GM12878 (cell line): ENCODE measurements around the gene PTPRD. TPM values are rescaled to one million over a fixed set of nuclear protein-coding genes. Genes with fewer than 3 reads are reported as not detected.

Experiments used
- ATAC-seq: fragments of 200-7000 bp; cut with Tn5 transposase; 3 replicates; pipeline ENCODE4 v1.9.1; 2020; ENCODE audit warnings: mild to moderate bottlenecking, moderate library complexity
- BruUV-seq: library from RNA; stranded (reverse); fragments of 400-500 nt; replicated peaks from 2 replicates; lab custom pipeline; 2021; lab: Mats Ljungman, UMichigan
- CTCF ChIA-PET: fragments of 300-600 bp; sonication (Branson Sonifier 250); formaldehyde crosslinking; extraction: SDS; loops from one replicate; lab custom pipeline; 2021; ENCODE audit warnings: inconsistent platforms; lab: Yijun Ruan, JAX
- POLR2A ChIA-PET: fragments of 350-600 bp; formaldehyde crosslinking; extraction: SDS; loops from one replicate; lab custom pipeline; 2021; ENCODE audit warnings: inconsistent platforms; lab: Charles Lee
- RAD21 ChIA-PET: fragments of 300-600 bp; sonication (Branson Sonifier 250); formaldehyde crosslinking; loops from one replicate; lab custom pipeline; 2023; ENCODE audit warnings: antibody characterized with exemption; ENCODE audit not compliant: unreplicated experiment; lab: Charles Lee
- SMC1A ChIA-PET: fragments of 300-600 bp; sonication (Branson Sonifier 250); formaldehyde crosslinking; loops from one replicate; lab custom pipeline; 2023; ENCODE audit not compliant: unreplicated experiment, uncharacterized antibody; lab: Charles Lee
- DNase-seq: peaks from one replicate; pipeline ENCODE4 v3.0.0-alpha.2; 2011; ENCODE audit warnings: low read depth, low spot score
- FAIRE-seq: peaks from 3 replicates; lab custom pipeline; 2011; peaks lifted over from hg19 to GRCh38; lab: Jason Lieb, UNC
- H2AFZ ChIP-seq: 2 replicates; pipeline ENCODE4 v1.6.0; 2011; ENCODE audit warnings: low read depth, low read length, control low read depth; ENCODE audit not compliant: control insufficient read depth
- H3K27ac ChIP-seq: 2 replicates; pipeline ENCODE4 v1.5.1; 2011; ENCODE audit warnings: control low read depth; ENCODE audit not compliant: control insufficient read depth, insufficient read depth
- H3K27me3 ChIP-seq, 2 experiments: replicated peaks in 1 of 2; 2 replicates each; pipeline versions ENCODE4 v1.6.0 to v1.6.1; 2011; ENCODE audit warnings: low read length in 1 of 2; ENCODE audit not compliant: control insufficient read depth in 2 of 2, insufficient read depth in 2 of 2
- H3K36me3 ChIP-seq, 2 experiments: 2 replicates each; pipeline ENCODE4 v1.5.1; 2011; ENCODE audit warnings: low read length in 1 of 2; ENCODE audit not compliant: control insufficient read depth in 2 of 2, insufficient read depth in 2 of 2
- H3K4me1 ChIP-seq: 2 replicates; pipeline ENCODE4 v1.6.1; 2011; ENCODE audit warnings: mild to moderate bottlenecking, low read length, moderate library complexity, mixed read lengths; ENCODE audit not compliant: control insufficient read depth, insufficient read depth
- H3K4me2 ChIP-seq: 2 replicates; pipeline ENCODE4 v1.6.0; 2011; ENCODE audit warnings: control low read depth; ENCODE audit not compliant: control insufficient read depth, insufficient read depth
- H3K4me3 ChIP-seq: fragments of 200-600 bp; sonication (generic); 2 replicates; pipeline ENCODE4 v1.5.1; 2016
- H3K79me2 ChIP-seq: 2 replicates; pipeline ENCODE4 v1.6.0; 2011; ENCODE audit warnings: low read length; ENCODE audit not compliant: control insufficient read depth, insufficient read depth
- H3K9ac ChIP-seq: 2 replicates; pipeline ENCODE4 v1.8.0; 2011; ENCODE audit warnings: low read length, control low read depth, mixed read lengths; ENCODE audit not compliant: control insufficient read depth, insufficient read depth
- H3K9me3 ChIP-seq: replicated peaks from 3 replicates; pipeline ENCODE4 v1.5.1; 2011; ENCODE audit warnings: mild to moderate bottlenecking, low read length; ENCODE audit not compliant: control insufficient read depth, insufficient read depth
- H4K20me1 ChIP-seq: 2 replicates; pipeline ENCODE4 v1.6.0; 2011; ENCODE audit not compliant: control insufficient read depth, insufficient read depth
- ASH2L ChIP-seq: fragments of 300-600, 200-600 bp; sonication (generic); IDR thresholded peaks from 2 replicates; pipeline ENCODE4 v1.6.1; 2017; ENCODE audit warnings: low read depth, mild to moderate bottlenecking, borderline replicate concordance
- BMI1 ChIP-seq: fragments of 450-650 bp; IDR thresholded peaks from 2 replicates; pipeline ENCODE4 v1.6.1; 2016; ENCODE audit warnings: mild to moderate bottlenecking, moderate library complexity, borderline replicate concordance
- IKZF2 ChIP-seq, 2 experiments: fragments of 450-650 bp; IDR thresholded peaks; 2 replicates each; pipeline ENCODE4 v1.6.1; 2017; ENCODE audit warnings: mild to moderate bottlenecking in 2 of 2, moderate library complexity in 2 of 2
- JUNB ChIP-seq: IDR thresholded peaks from 2 replicates; pipeline ENCODE4 v1.6.1; 2016; ENCODE audit warnings: antibody characterized with exemption, mild to moderate bottlenecking
- MTA2 ChIP-seq: fragments of 450-650 bp; IDR thresholded peaks from 2 replicates; pipeline ENCODE4 v1.6.1; 2016; ENCODE audit warnings: low read depth, mild to moderate bottlenecking, moderate library complexity
- MTA3 ChIP-seq: IDR thresholded peaks from 2 replicates; pipeline ENCODE4 v1.6.1; 2012; ENCODE audit warnings: low read length, inconsistent platforms, borderline replicate concordance
- NFYB ChIP-seq: IDR thresholded peaks from 2 replicates; pipeline ENCODE4 v1.6.1; 2011; ENCODE audit warnings: low read depth, mild to moderate bottlenecking, low read length, improper control_type of control experiment, moderate library complexity; ENCODE audit not compliant: insufficient read depth
- POU2F2 ChIP-seq: IDR thresholded peaks from 3 replicates; pipeline ENCODE4 v1.6.1; 2011; ENCODE audit warnings: low read depth, mild to moderate bottlenecking, low read length, borderline replicate concordance
- SMAD5 ChIP-seq: IDR thresholded peaks from 2 replicates; pipeline ENCODE4 v1.6.1; 2016; ENCODE audit warnings: antibody characterized with exemption, low read depth
- SPI1 ChIP-seq: IDR thresholded peaks from 2 replicates; pipeline ENCODE4 v1.6.1; 2011; ENCODE audit warnings: low read depth, mild to moderate bottlenecking, low read length, moderate library complexity, borderline replicate concordance; ENCODE audit not compliant: insufficient read depth
- SUPT20H ChIP-seq: IDR thresholded peaks from 2 replicates; pipeline ENCODE4 v1.6.1; 2011; ENCODE audit warnings: low read depth, mild to moderate bottlenecking, low read length, moderate library complexity, borderline replicate concordance; ENCODE audit not compliant: control insufficient read depth
- WRNIP1 ChIP-seq: IDR thresholded peaks from 2 replicates; pipeline ENCODE4 v1.6.1; 2011; ENCODE audit warnings: low read depth, low read length, improper control_type of control experiment, borderline replicate concordance
- ZNF24 ChIP-seq: fragments of 450-650 bp; IDR thresholded peaks from 2 replicates; pipeline ENCODE4 v1.6.1; 2017; ENCODE audit warnings: antibody characterized with exemption, mild to moderate bottlenecking
- ZSCAN29 ChIP-seq: fragments of 450-650 bp; IDR thresholded peaks from 2 replicates; pipeline ENCODE4 v1.6.1; 2017; ENCODE audit warnings: mild to moderate bottlenecking, moderate library complexity
- WGBS: methylation state at CpG from one replicate; pipeline ENCODE4 v1.1.6; 2016; ENCODE audit warnings: low lambda C conversion rate; ENCODE audit not compliant: insufficient replicate concordance, insufficient coverage; ENCODE audit errors: missing lambda C conversion rate; 5-methylcytosine and 5-hydroxymethylcytosine counted together
- in situ Hi-C: fragments of 300-500 bp; cut with MboI; formaldehyde crosslinking; loops from 9 replicates; pipeline ENCODE4 v1.14.3; 2018; ENCODE audit warnings: mixed read lengths
- intact Hi-C: fragments of 100-400 bp; cut with micrococcal nuclease; formaldehyde crosslinking; loops from one replicate; pipeline ENCODE4 v1.14.2; 2022; ENCODE audit not compliant: unreplicated experiment
- polyA plus RNA-seq, 11 experiments: library from polyadenylated mRNA; depleted of rRNA in 4 of 11; unstranded in 6 of 11; stranded (reverse) in 5 of 11; fragments of >200 nt; fragmentation: Nextera tagmentation in 4 of 11; fragmentation: Illumina TruSeq in 1 of 11; extraction: Ambion mirVana in 4 of 11; extraction: Trizol in 1 of 11; gene quantifications; 1 replicate in 1 of 11; 2 replicates in 10 of 11; pipeline versions ENCODE4 v1.2.1 to v1.2.3, GENCODE V29; 2011 to 2016; ENCODE audit warnings: inconsistent platforms in 2 of 11, missing spikeins in 2 of 11, low read depth in 1 of 11
- total RNA-seq, 4 experiments: library from RNA; depleted of rRNA in 3 of 4; stranded (reverse); fragments of >200 nt in 3 of 4; fragmentation: Illumina TruSeq in 1 of 4; extraction: Trizol in 1 of 4; gene quantifications; 2 replicates each; pipeline versions ENCODE4 v1.2.1 to v1.2.3, GENCODE V29; 2013 to 2021
- TF ChIP-seq, protein P1 (sequence below): IDR thresholded peaks from 2 replicates; pipeline ENCODE4 v1.6.1; 2012; ENCODE audit warnings: mild to moderate bottlenecking, low read depth, low read length

PTPRD gene
- total and polyA plus RNA-seq, 10 of the 15 experiments (the other 5 are each of a cell fraction or from before 2014, with no cell fraction given) = under 0.01 to 0.05 (median 0.01) TPM; not detected in 7

DNA sequence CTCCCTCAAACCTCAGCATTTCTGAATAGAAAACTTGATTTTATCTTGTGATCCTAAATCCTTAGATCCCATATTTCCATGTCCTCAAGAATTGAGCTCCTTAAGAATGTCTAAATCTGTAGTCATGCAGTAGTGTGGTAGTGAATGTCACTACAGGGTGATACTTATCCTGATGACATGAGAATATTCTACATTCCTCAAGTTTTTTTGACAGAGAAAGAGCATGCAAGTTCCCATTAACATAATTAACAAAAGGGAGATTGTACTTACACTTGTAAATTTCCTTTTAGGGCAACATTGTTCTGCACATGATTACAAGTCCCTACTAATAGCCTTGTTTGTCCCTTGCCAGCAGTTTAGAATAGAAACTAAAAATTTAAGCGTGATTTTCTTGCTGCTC, 352.3 kb downstream of the PTPRD start:
- ChIA-PET POLR2A (no interaction called here), RAD21 (no interaction called here), CTCF (no interaction called here), SMC1A (interaction anchor here (1.1 kb wide), 1 partner anchor 199 kb away, joined by 3 read pairs; no protein-coding TSS in a partner anchor)
- Histone ChIP-seq H2AFZ (no peak overlapping the region), H3K27ac (no peak overlapping the region), H3K9ac (no peak overlapping the region), H3K79me2 (no peaks in the 10 kb centered on the region), H3K4me1 (no peaks in the 10 kb centered on the region), H3K27me3 (no peaks in the 10 kb centered on the region), H3K4me3 (no peak overlapping the region), H3K4me2 (no peak overlapping the region), H4K20me1 (no peaks in the 10 kb centered on the region), H3K9me3 (no peaks in the 10 kb centered on the region), H3K36me3 (no peaks in the 10 kb centered on the region)
- in situ Hi-C loops (no loop called here), intact Hi-C loops (no loop called here)
- no TSS peak for BruUV-seq
- FAIRE-seq = no peak
- 0% methylated on average over 1 of the region's 1 CpG for WGBS
- no peak for DNase-seq
- TF ChIP-seq POU2F2 (no peak), ZSCAN29 (no peak)
- ATAC-seq = no peak

DNA sequence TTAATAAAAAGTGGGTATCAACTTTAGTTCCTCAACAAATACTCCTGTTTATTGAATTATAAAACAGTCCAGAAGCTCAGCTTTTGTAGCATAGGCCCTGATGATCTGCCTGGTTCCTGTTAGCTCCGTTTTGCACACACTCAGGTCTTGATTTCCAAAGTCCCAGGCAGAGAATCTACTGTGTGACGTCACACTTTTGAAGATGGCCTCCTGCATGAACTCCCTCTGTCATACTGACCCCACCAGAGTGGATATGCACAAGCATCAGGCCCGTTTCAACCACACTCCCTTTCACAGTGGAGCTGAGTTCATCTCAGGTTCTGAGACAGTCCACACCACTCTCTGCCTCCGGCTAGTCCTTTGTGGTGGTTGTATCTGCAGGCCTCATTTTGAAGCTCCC, 353.1 kb downstream of the PTPRD start:
- FAIRE-seq (no peak), ATAC-seq (no peak), DNase-seq (no peak)
- H3K9me3 ChIP-seq = no peaks in the 10 kb centered on the region
- H2AFZ ChIP-seq = no peak overlapping the region
- BruUV-seq = no TSS peak
- ChIA-PET CTCF (no interaction called here), POLR2A (no interaction called here), SMC1A (interaction anchor here (1.1 kb wide), 1 partner anchor 198 kb away, joined by 3 read pairs; no protein-coding TSS in a partner anchor), RAD21 (interaction anchor here (0.6 kb wide), 1 partner anchor 54 kb away, joined by 3 read pairs; no protein-coding TSS in a partner anchor)
- H3K4me2 ChIP-seq = no peak overlapping the region
- WGBS = 19% methylated on average over 4 of the region's 4 CpGs
- no peaks in the 10 kb centered on the region for H3K79me2 ChIP-seq
- H3K27me3 ChIP-seq = no peaks in the 10 kb centered on the region
- no peak overlapping the region for H3K4me3 ChIP-seq
- H3K4me1 ChIP-seq = no peaks in the 10 kb centered on the region
- H3K36me3 ChIP-seq = no peaks in the 10 kb centered on the region
- no peaks in the 10 kb centered on the region for H4K20me1 ChIP-seq
- in situ Hi-C loops = no loop called here
- intact Hi-C loops = loop anchor here (10.0 kb wide), 1 partner anchor 55 kb away; no protein-coding TSS in a partner anchor
- H3K9ac ChIP-seq = no peak overlapping the region
- H3K27ac ChIP-seq = no peak overlapping the region
- no peak for TF ChIP-seq NFYB
- TF ChIP-seq SMAD5 = no peak
- no peak for TF ChIP-seq ASH2L
- no peak for TF ChIP-seq ZNF24
- no peak for TF ChIP-seq JUNB
- no peak for TF ChIP-seq SUPT20H
- TF ChIP-seq IKZF2 (IDR thresholded peaks at IDR 0.05) = no peak
- no peak for TF ChIP-seq BMI1
- TF ChIP-seq WRNIP1 = no peak
- TF ChIP-seq SPI1 = no peak
- TF ChIP-seq MTA2 = no peak
- TF ChIP-seq, protein P1, sequence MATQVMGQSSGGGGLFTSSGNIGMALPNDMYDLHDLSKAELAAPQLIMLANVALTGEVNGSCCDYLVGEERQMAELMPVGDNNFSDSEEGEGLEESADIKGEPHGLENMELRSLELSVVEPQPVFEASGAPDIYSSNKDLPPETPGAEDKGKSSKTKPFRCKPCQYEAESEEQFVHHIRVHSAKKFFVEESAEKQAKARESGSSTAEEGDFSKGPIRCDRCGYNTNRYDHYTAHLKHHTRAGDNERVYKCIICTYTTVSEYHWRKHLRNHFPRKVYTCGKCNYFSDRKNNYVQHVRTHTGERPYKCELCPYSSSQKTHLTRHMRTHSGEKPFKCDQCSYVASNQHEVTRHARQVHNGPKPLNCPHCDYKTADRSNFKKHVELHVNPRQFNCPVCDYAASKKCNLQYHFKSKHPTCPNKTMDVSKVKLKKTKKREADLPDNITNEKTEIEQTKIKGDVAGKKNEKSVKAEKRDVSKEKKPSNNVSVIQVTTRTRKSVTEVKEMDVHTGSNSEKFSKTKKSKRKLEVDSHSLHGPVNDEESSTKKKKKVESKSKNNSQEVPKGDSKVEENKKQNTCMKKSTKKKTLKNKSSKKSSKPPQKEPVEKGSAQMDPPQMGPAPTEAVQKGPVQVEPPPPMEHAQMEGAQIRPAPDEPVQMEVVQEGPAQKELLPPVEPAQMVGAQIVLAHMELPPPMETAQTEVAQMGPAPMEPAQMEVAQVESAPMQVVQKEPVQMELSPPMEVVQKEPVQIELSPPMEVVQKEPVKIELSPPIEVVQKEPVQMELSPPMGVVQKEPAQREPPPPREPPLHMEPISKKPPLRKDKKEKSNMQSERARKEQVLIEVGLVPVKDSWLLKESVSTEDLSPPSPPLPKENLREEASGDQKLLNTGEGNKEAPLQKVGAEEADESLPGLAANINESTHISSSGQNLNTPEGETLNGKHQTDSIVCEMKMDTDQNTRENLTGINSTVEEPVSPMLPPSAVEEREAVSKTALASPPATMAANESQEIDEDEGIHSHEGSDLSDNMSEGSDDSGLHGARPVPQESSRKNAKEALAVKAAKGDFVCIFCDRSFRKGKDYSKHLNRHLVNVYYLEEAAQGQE = no peak
- no peak for TF ChIP-seq MTA3
